ENCODE data around the gene EHD2. TPM values are rescaled to one million over a fixed set of nuclear protein-coding genes. Genes with fewer than 3 reads are reported as not detected.
A peak's percentile ranks its signal among the peaks of the same experiment; 100 is the strongest.

The EHD2 gene
- total RNA-seq, 4 donors from 2014 or later: 48.5 to 84.7 (median 70.5) TPM

GRCh38 chr19:47730521-47730889 is 17.3 kb downstream of the EHD2 start:
- no peak for TF ChIP-seq POLR2AphosphoS5 (IDR thresholded peaks at IDR 0.05)
- no peak for TF ChIP-seq POLR2A (IDR thresholded peaks at IDR 0.05)
- no peak for TF ChIP-seq CTCF (IDR thresholded peaks at IDR 0.05)
- TF ChIP-seq EP300 (IDR thresholded peaks at IDR 0.05): no peak
- WGBS: 88% methylated on average over 8 of the region's 8 CpGs
- Histone ChIP-seq H3K27me3 (no peaks in the 10 kb centered on the region), H3K4me3 (peak overlapping the region; percentile 23), H3K9me3 (no peaks in the 10 kb centered on the region), H3K27ac (peak overlapping the region; percentile 83), H3K4me1 (peaks cover 38% of the 10 kb centered on the region), H3K36me3 (peaks cover 32% of the 10 kb centered on the region)
- no peak for DNase-seq (ENCODE audit: low spot score in 2 of 2)

- H3K27me3 ChIP-seq: no peaks in the 10 kb centered on the region
- H3K9me3 ChIP-seq: no peaks in the 10 kb centered on the region
- H3K4me3 ChIP-seq: no peak overlapping the region
- H3K4me1 ChIP-seq: peaks cover 34% of the 10 kb centered on the region
- H3K36me3 ChIP-seq: peaks cover 32% of the 10 kb centered on the region
- no peak overlapping the region for H3K27ac ChIP-seq
- no peak for TF ChIP-seq CTCF (IDR thresholded peaks at IDR 0.05)
- no peak for TF ChIP-seq POLR2A (IDR thresholded peaks at IDR 0.05)
- TF ChIP-seq POLR2AphosphoS5 (IDR thresholded peaks at IDR 0.05): no peak
- no peak for TF ChIP-seq EP300 (IDR thresholded peaks at IDR 0.05)
- 94% methylated on average over 8 of the region's 8 CpGs for whole genome bisulfite sequencing
- DNase-seq (ENCODE audit: low spot score in 2 of 2): no peak
Measured at GRCh38 chr19:47730910-47731309, 17.7 kb downstream of the EHD2 start.

GRCh38 chr19:47735131-47735530 is 21.9 kb downstream of the EHD2 start:
- DNase-seq (ENCODE audit: low spot score in 2 of 2): no peak
- WGBS: 82% methylated on average over 4 of the region's 4 CpGs
- no peaks in the 10 kb centered on the region for H3K27me3 ChIP-seq
- H3K27ac ChIP-seq: no peak overlapping the region
- H3K36me3 ChIP-seq: peaks cover 68% of the 10 kb centered on the region
- TF ChIP-seq EP300 (IDR thresholded peaks at IDR 0.05) (no peak), POLR2A (IDR thresholded peaks at IDR 0.05) (no peak)
- H3K9me3 ChIP-seq: no peaks in the 10 kb centered on the region
- H3K4me3 ChIP-seq: no peak overlapping the region
- peaks cover 6% of the 10 kb centered on the region for H3K4me1 ChIP-seq

GRCh38 chr19:47740866-47741519 is 27.8 kb downstream of the EHD2 start:
- no peak for DNase-seq (ENCODE audit: low spot score in 2 of 2)
- Histone ChIP-seq H3K4me3 (no peak overlapping the region), H3K36me3 (peaks cover 56% of the 10 kb centered on the region), H3K9me3 (no peaks in the 10 kb centered on the region), H3K27me3 (no peaks in the 10 kb centered on the region), H3K27ac (no peak overlapping the region), H3K4me1 (peaks cover 29% of the 10 kb centered on the region)
- WGBS: 86% methylated on average over 40 of the region's 48 CpGs
- TF ChIP-seq CTCF (IDR thresholded peaks at IDR 0.05) (no peak), POLR2AphosphoS5 (IDR thresholded peaks at IDR 0.05) (no peak), POLR2A (IDR thresholded peaks at IDR 0.05) (no peak), EP300 (IDR thresholded peaks at IDR 0.05) (no peak)

GRCh38 chr19:47741544-47742140 is 28.4 kb downstream of the EHD2 start:
- Histone ChIP-seq H3K9me3 (no peaks in the 10 kb centered on the region), H3K27me3 (no peaks in the 10 kb centered on the region), H3K27ac (peak overlapping the region; percentile 94), H3K4me1 (peaks cover 35% of the 10 kb centered on the region), H3K4me3 (no peak overlapping the region), H3K36me3 (peaks cover 50% of the 10 kb centered on the region)
- no peak for DNase-seq (ENCODE audit: low spot score in 2 of 2)
- TF ChIP-seq POLR2AphosphoS5 (IDR thresholded peaks at IDR 0.05): no peak
- no peak for TF ChIP-seq CTCF (IDR thresholded peaks at IDR 0.05)
- TF ChIP-seq POLR2A (IDR thresholded peaks at IDR 0.05): no peak
- no peak for TF ChIP-seq EP300 (IDR thresholded peaks at IDR 0.05)
- WGBS: 71% methylated on average over 11 of the region's 15 CpGs

All from suprapubic skin (tissue), 4 donors.